A673 (cell line): ENCODE data around the gene SERPINC1. TPM values are rescaled to one million over a fixed set of nuclear protein-coding genes. Genes with fewer than 3 reads are reported as not detected.

Experiments
- BruUV-seq: library from RNA; stranded (reverse); fragments of 400-500 nt; replicated peaks from 2 replicates; lab custom pipeline; 2021; lab: Mats Ljungman, UMichigan
- CTCF ChIA-PET: fragments of 300-600 bp; sonication (Branson Sonifier 250); formaldehyde crosslinking; loops from one replicate; lab custom pipeline; 2022; ENCODE audit warnings: antibody characterized with exemption; lab: Charles Lee
- POLR2A ChIA-PET: fragments of 300-600 bp; sonication (Branson Sonifier 250); formaldehyde crosslinking; loops from one replicate; lab custom pipeline; 2022; ENCODE audit warnings: antibody characterized with exemption; ENCODE audit not compliant: low non-redundant PET; lab: Charles Lee
- DNase-seq: peaks from one replicate; pipeline ENCODE4 v3.0.0-alpha.2; 2015; ENCODE audit warnings: low spot score
- H3K27ac ChIP-seq: fragments of 200-600 bp; sonication (generic); 2 replicates; pipeline ENCODE4 v1.5.1; 2016; ENCODE audit warnings: mixed run types, low read depth, mild to moderate bottlenecking, mixed read lengths, antibody characterized with exemption, low read length; ENCODE audit not compliant: poor library complexity, severe bottlenecking
- H3K27me3 ChIP-seq: fragments of 200-600 bp; sonication (generic); replicated peaks from 2 replicates; pipeline ENCODE4 v1.6.1; 2017; ENCODE audit warnings: mixed run types, low read depth, mild to moderate bottlenecking, mixed read lengths, antibody characterized with exemption, low read length; ENCODE audit not compliant: insufficient read depth, poor library complexity
- H3K36me3 ChIP-seq: fragments of 200-600 bp; sonication (generic); 2 replicates; pipeline ENCODE4 v1.6.1; 2016; ENCODE audit warnings: mixed run types, mild to moderate bottlenecking, mixed read lengths, antibody characterized with exemption, low read length; ENCODE audit not compliant: insufficient read depth, poor library complexity, severe bottlenecking
- H3K4me1 ChIP-seq: fragments of 200-600 bp; sonication (generic); 2 replicates; pipeline ENCODE4 v1.6.1; 2017; ENCODE audit warnings: mixed run types, mild to moderate bottlenecking, mixed read lengths, antibody characterized with exemption, low read length; ENCODE audit not compliant: insufficient read depth, poor library complexity, severe bottlenecking
- H3K4me3 ChIP-seq: fragments of 200-600 bp; sonication (generic); 2 replicates; pipeline ENCODE4 v1.5.1; 2016; ENCODE audit warnings: low read depth, mixed run types, mild to moderate bottlenecking, mixed read lengths, low read length; ENCODE audit not compliant: poor library complexity, severe bottlenecking
- H3K9me3 ChIP-seq: fragments of 200-600 bp; sonication (generic); 2 replicates; pipeline ENCODE4 v1.6.1; 2016; ENCODE audit warnings: mixed run types, low read depth, mild to moderate bottlenecking, mixed read lengths, antibody characterized with exemption, low read length; ENCODE audit not compliant: poor library complexity, severe bottlenecking
- CTCF ChIP-seq: fragments of 300-800, 200-600 bp; sonication (generic); conservative IDR thresholded peaks from 2 replicates; pipeline ENCODE4 v1.5.1; 2017; ENCODE audit warnings: low read depth, mild to moderate bottlenecking, antibody characterized with exemption, low read length, moderate library complexity, mixed read lengths
- EZH2 ChIP-seq: fragments of 200-600 bp; sonication (generic); IDR thresholded peaks from 2 replicates; pipeline ENCODE4 v1.6.1; 2017; ENCODE audit warnings: borderline replicate concordance, low read depth, mild to moderate bottlenecking, mixed read lengths, antibody characterized with exemption, low read length; ENCODE audit not compliant: poor library complexity, severe bottlenecking
- intact Hi-C: fragments of 100-400 bp; cut with micrococcal nuclease; formaldehyde crosslinking; loops from one replicate; pipeline ENCODE4 v1.10.0; 2022; ENCODE audit not compliant: unreplicated experiment
- total RNA-seq: library from RNA; stranded (reverse); gene quantifications from 2 replicates; pipeline ENCODE4 v1.2.3, GENCODE V29; 2021

Gene SERPINC1
- total RNA-seq, 1 experiment from 2014 or later, result not detected

- H3K27me3 ChIP-seq, result no peaks in the 10 kb centered on the region
- POLR2A ChIA-PET, result no interaction called here
- CTCF ChIA-PET, result no interaction called here
- H3K4me3 ChIP-seq, result no peak overlapping the region
- BruUV-seq, result no TSS peak
- intact Hi-C loops, result no loop called here
- TF ChIP-seq CTCF (no peak), EZH2 (no peak)
- H3K4me1 ChIP-seq, result no peaks in the 10 kb centered on the region
- no peaks in the 10 kb centered on the region for H3K9me3 ChIP-seq
- DNase-seq, result no peak
- H3K36me3 ChIP-seq, result no peaks in the 10 kb centered on the region
- no peak overlapping the region for H3K27ac ChIP-seq
These were observed 8.4 kb upstream of the SERPINC1 start for GRCh38 chr1:173925306-173926242.

- Histone ChIP-seq H3K36me3 (no peaks in the 10 kb centered on the region), H3K4me3 (no peak overlapping the region), H3K27me3 (no peaks in the 10 kb centered on the region), H3K9me3 (no peaks in the 10 kb centered on the region), H3K27ac (no peak overlapping the region), H3K4me1 (no peaks in the 10 kb centered on the region)
- no peak for TF ChIP-seq EZH2
- TF ChIP-seq CTCF, result no peak
- no peak for DNase-seq
- BruUV-seq, result no TSS peak
- ChIA-PET CTCF (no interaction called here), POLR2A (no interaction called here)
- intact Hi-C loops, result no loop called here
These were observed 3.7 kb upstream of the SERPINC1 start for GRCh38 chr1:173920861-173921260.

GRCh38 chr1:173917635-173918493 is 737 bp upstream of the SERPINC1 start:
- DNase-seq, result no peak
- Histone ChIP-seq H3K36me3 (no peaks in the 10 kb centered on the region), H3K27me3 (no peaks in the 10 kb centered on the region), H3K4me1 (no peaks in the 10 kb centered on the region), H3K4me3 (no peak overlapping the region), H3K9me3 (no peaks in the 10 kb centered on the region), H3K27ac (no peak overlapping the region)
- POLR2A ChIA-PET, result no interaction called here
- no peak for TF ChIP-seq CTCF
- no peak for TF ChIP-seq EZH2
- BruUV-seq, result no TSS peak
- CTCF ChIA-PET, result no interaction called here
- intact Hi-C loops, result no loop called here
